ENCODE results near the gene SENP7. TPM values are rescaled to one million over a fixed set of nuclear protein-coding genes. Genes with fewer than 3 reads are reported as not detected.

Gene SENP7
- total RNA-seq, 2 experiments from 2014 or later = 9.6 to 11.4 TPM

DNA sequence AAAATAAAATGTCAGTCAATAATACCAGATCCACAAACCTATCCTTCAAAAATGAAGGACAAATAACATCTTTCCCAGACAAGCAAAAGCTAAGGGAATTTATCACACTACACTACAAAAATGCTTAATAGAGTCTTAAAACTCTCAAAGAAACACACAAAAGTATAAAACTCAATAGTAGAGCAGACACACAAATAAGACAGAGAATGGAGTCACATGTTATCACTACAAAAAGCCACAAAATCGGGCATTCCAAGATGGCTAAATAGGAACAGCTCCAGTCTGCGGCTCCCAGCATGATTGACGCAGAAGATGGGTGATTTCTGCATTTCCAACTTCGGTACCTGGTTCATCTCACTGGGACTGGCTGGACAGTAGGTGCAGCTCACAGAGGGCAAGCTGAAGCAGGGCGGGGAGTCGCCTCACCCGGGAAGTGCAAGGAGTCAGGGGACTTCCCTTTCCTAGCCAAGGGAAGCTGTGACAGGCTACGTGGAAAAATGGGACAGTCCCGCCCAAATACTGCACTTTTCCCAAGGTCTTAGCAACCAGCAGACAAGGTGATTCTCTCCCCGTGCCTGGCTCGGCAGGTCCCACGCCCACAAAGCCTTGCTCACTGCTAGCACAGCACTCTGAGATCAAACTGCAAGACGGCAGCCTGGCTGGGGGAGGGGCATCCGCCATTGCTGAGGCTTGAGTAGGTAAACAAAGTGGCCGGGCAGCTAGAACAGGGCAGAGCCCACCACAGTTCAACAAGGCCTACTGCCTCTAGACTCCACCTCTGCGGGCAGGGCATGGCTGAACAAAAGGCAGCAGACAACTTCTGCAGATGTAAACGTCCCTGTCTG lies 46.3 kb downstream of the SENP7 start:
- Mint-ChIP-seq H3K27ac (no peak overlapping the region), H3K4me1 (ENCODE audit: low read depth) (peaks cover 61% of the 10 kb centered on the region), H3K27me3 (no peaks in the 10 kb centered on the region), H3K9me3 (peaks cover 8% of the 10 kb centered on the region), H3K36me3 (ENCODE audit: low read depth) (peaks cover 14% of the 10 kb centered on the region), H3K4me3 (no peak overlapping the region)
- intact Hi-C loops (cut with micrococcal nuclease) = no loop called here
- ChIA-PET POLR2A (interaction anchor here (0.6 kb wide), 1 partner anchor 371 kb away, joined by 3 read pairs; no protein-coding TSS in a partner anchor), CTCF (interaction anchor here (1.0 kb wide), 1 partner anchor 46 kb away, joined by 3 read pairs; no protein-coding TSS in a partner anchor)
- no peak for ATAC-seq
- TF ChIP-seq, protein P1, sequence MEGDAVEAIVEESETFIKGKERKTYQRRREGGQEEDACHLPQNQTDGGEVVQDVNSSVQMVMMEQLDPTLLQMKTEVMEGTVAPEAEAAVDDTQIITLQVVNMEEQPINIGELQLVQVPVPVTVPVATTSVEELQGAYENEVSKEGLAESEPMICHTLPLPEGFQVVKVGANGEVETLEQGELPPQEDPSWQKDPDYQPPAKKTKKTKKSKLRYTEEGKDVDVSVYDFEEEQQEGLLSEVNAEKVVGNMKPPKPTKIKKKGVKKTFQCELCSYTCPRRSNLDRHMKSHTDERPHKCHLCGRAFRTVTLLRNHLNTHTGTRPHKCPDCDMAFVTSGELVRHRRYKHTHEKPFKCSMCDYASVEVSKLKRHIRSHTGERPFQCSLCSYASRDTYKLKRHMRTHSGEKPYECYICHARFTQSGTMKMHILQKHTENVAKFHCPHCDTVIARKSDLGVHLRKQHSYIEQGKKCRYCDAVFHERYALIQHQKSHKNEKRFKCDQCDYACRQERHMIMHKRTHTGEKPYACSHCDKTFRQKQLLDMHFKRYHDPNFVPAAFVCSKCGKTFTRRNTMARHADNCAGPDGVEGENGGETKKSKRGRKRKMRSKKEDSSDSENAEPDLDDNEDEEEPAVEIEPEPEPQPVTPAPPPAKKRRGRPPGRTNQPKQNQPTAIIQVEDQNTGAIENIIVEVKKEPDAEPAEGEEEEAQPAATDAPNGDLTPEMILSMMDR (IDR thresholded peaks at IDR 0.05) = no peak
- peak; percentile 15 for DNase-seq

DNA sequence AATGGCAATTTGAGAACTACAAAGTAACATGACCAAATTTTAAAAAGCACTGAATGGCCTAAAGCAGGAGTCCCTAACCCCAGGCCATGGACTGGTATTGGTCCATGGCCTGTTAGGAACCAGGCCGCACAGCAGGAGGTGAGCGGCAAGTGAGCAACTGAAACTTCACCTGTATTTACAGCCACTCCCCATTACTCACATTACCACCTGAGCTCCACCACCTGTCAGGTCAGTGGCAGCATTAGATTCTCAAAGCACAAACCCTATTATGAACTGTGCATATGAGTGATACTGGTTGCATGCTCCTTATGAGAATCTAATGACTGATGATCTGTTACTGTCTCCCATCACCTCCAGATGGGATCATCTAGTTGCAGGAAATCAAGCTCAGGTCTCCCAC lies 48.8 kb downstream of the SENP7 start:
- Mint-ChIP-seq H3K36me3 (ENCODE audit: low read depth) (peaks cover 26% of the 10 kb centered on the region), H3K27me3 (no peaks in the 10 kb centered on the region), H3K4me1 (ENCODE audit: low read depth) (peaks cover 65% of the 10 kb centered on the region), H3K27ac (no peak overlapping the region), H3K4me3 (no peak overlapping the region), H3K9me3 (peaks cover 9% of the 10 kb centered on the region)
- TF ChIP-seq, protein P1 (IDR thresholded peaks at IDR 0.05) = no peak
- ATAC-seq = no peak
- intact Hi-C loops (cut with micrococcal nuclease) = no loop called here
- ChIA-PET CTCF (no interaction called here), POLR2A (no interaction called here)
- no peak for DNase-seq

DNA sequence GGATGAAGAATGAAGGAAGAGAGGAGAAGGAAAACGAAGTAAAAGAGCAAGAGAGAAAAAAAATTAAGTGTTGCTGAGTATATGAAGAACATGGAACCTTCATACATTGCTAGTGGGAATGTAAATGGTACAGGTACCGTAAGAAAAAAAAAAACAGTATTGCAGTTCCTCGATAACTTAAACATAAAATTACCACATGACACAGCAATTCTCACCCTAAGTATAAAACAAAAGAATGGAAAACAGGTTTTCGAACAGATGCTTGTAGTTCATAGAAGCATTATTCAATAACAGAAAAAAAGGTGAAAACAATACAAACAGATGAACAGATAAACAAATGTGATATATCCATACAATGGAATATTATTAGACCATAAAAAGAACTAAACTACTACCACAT lies 51.6 kb downstream of the SENP7 start:
- peaks cover 23% of the 10 kb centered on the region for H3K36me3 Mint-ChIP-seq (ENCODE audit: low read depth)
- peaks cover 3% of the 10 kb centered on the region for H3K9me3 Mint-ChIP-seq
- no peaks in the 10 kb centered on the region for H3K27me3 Mint-ChIP-seq
- no peak overlapping the region for H3K27ac Mint-ChIP-seq
- ATAC-seq (no peak), DNase-seq (no peak)
- CTCF ChIA-PET = no interaction called here
- intact Hi-C loops (cut with micrococcal nuclease) = no loop called here
- H3K4me3 Mint-ChIP-seq = no peak overlapping the region
- TF ChIP-seq, protein P1 (IDR thresholded peaks at IDR 0.05) = no peak
- peaks cover 44% of the 10 kb centered on the region for H3K4me1 Mint-ChIP-seq (ENCODE audit: low read depth)
- POLR2A ChIA-PET = no interaction called here

DNA sequence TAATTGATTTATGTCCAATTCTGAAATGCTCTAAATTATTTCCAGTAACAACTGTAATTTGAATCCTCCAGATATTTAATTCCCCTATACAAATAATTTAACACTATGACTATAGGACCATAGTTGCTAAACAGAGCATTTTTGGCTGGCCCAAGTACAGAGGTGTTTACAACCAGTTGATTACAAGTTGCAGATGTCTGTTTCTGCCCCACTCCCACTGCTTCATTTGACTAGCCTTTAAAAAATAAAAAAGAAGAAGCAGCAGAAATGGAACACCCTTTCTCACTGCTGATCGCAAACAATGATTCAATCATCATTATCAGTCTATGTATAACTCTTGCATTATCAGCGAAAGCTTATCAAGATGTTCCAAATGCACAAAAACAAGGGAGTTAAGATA lies 54.6 kb downstream of the SENP7 start:
- peaks cover 23% of the 10 kb centered on the region for H3K36me3 Mint-ChIP-seq (ENCODE audit: low read depth)
- no peaks in the 10 kb centered on the region for H3K27me3 Mint-ChIP-seq
- no peak overlapping the region for H3K27ac Mint-ChIP-seq
- H3K4me1 Mint-ChIP-seq (ENCODE audit: low read depth) = peaks cover 27% of the 10 kb centered on the region
- ChIA-PET CTCF (no interaction called here), POLR2A (no interaction called here)
- H3K9me3 Mint-ChIP-seq = peaks cover 3% of the 10 kb centered on the region
- ATAC-seq = no peak
- H3K4me3 Mint-ChIP-seq = no peak overlapping the region
- TF ChIP-seq, protein P1 (IDR thresholded peaks at IDR 0.05) = no peak
- intact Hi-C loops (cut with micrococcal nuclease) = no loop called here
- no peak for DNase-seq

DNA sequence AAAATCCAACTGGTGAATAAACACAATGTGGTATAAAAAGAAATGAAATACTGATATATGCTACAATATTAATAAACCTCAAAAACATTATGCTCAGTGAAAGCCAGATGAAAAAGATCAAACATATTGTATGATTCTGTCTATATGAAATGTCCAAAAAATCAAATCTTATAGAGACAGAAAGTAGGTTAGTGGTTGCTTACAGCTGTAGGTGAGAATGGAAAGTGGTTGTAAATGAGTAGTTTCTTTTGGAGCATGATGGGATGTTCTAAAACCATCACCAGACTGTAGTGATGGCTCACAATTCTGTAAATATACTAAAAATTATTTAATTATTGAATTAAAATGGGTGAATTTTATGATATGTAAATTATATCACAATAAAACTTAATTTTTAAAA lies 58.4 kb downstream of the SENP7 start:
- ChIA-PET CTCF (no interaction called here), POLR2A (no interaction called here)
- Mint-ChIP-seq H3K4me3 (no peak overlapping the region), H3K36me3 (ENCODE audit: low read depth) (peaks cover 23% of the 10 kb centered on the region), H3K4me1 (ENCODE audit: low read depth) (peaks cover 18% of the 10 kb centered on the region), H3K27ac (no peak overlapping the region), H3K27me3 (no peaks in the 10 kb centered on the region), H3K9me3 (peaks cover 6% of the 10 kb centered on the region)
- TF ChIP-seq, protein P1 (IDR thresholded peaks at IDR 0.05) = no peak
- ATAC-seq = no peak
- no peak for DNase-seq
- intact Hi-C loops (cut with micrococcal nuclease) = no loop called here

Data from activated CD8-positive, alpha-beta T cell treated with anti-CD3 and anti-CD28 coated beads for 36 hours (primary cell).